ENCODE results near the gene FBXO30. TPM values are rescaled to one million over a fixed set of nuclear protein-coding genes. Genes with fewer than 3 reads are reported as not detected.

The FBXO30 gene
- total RNA-seq, 1 donor from 2014 or later = 6.3 TPM

DNA sequence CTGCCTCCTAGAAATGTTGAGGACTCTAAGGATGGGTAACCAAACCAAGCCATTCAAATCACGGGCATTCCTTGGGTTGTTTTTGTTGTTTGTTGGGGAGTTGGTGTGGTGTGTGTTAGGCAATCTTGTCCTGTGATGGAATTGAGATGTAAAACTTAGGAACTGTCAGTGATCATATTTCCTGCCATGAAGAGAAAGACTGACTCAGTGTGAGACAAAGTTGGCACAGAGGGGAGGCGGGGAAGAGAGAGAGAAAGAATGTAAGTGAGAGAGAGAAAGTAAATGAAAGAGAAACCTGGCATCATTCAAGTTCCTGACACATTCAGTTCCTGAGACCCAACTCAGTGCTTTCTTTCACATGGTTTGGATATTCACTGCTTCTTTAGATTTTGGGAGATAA is 21.6 kb upstream of the FBXO30 start:
- H3K4me1 Mint-ChIP-seq = peaks cover 7% of the 10 kb centered on the region
- intact Hi-C loops (cut with micrococcal nuclease) = loop anchor here (1.0 kb wide), 1 partner anchor 13 kb away; no protein-coding TSS in a partner anchor
- no peaks in the 10 kb centered on the region for H3K9me3 Mint-ChIP-seq
- H3K27me3 Mint-ChIP-seq = no peaks in the 10 kb centered on the region
- no peak for DNase-seq
- H3K4me3 Mint-ChIP-seq = no peak overlapping the region
- H3K27ac Mint-ChIP-seq = no peak overlapping the region
- no peaks in the 10 kb centered on the region for H3K36me3 Mint-ChIP-seq (ENCODE audit: low read depth)

DNA sequence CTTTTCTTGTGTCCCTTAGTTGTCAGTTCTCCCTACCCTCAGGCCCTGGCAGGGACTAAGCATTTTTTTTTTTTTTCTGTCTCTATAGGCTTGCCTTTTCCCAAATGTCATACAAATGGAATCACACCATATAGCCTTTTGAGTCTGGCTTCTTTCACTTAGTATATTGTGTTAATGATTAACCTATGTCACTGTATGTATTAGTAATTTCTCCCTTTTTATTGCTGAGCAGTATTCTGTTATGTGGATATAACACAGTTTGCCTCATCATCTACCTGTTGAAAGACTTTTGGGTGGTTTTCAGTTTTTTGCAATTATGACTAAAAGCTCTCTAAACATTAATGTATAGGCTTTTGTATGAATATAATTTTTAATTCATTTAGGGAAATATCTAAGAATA is 16.0 kb upstream of the FBXO30 start:
- no peak for DNase-seq
- no peak overlapping the region for H3K4me3 Mint-ChIP-seq
- peaks cover 3% of the 10 kb centered on the region for H3K27me3 Mint-ChIP-seq
- no peak overlapping the region for H3K27ac Mint-ChIP-seq
- intact Hi-C loops (cut with micrococcal nuclease) = no loop called here
- H3K4me1 Mint-ChIP-seq = peaks cover 4% of the 10 kb centered on the region
- no peaks in the 10 kb centered on the region for H3K36me3 Mint-ChIP-seq (ENCODE audit: low read depth)
- peaks cover 9% of the 10 kb centered on the region for H3K9me3 Mint-ChIP-seq

DNA sequence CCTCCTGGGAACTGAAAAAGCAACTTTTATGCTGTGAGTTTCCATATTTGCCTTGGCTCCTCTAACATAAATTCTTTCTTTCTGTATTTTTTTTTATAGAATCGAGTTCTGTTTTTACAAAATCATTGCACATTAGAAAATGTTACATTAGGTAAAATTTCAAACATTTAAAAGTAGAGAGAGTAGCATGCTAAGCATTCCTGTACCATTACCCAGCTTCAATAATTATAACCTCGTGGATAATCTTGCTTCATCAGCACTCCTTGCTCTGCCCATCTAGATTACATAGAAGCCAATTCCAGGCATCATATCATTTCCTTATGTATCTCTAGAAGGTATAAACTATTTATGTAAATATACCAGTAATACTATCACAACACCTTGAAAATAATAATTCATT is 15.4 kb upstream of the FBXO30 start:
- Mint-ChIP-seq H3K9me3 (peaks cover 9% of the 10 kb centered on the region), H3K4me1 (peaks cover 4% of the 10 kb centered on the region), H3K4me3 (no peak overlapping the region), H3K27me3 (peaks cover 3% of the 10 kb centered on the region), H3K36me3 (ENCODE audit: low read depth) (peaks cover 3% of the 10 kb centered on the region), H3K27ac (no peak overlapping the region)
- DNase-seq = no peak
- intact Hi-C loops (cut with micrococcal nuclease) = loop anchor here (5.0 kb wide), 1 partner anchor 37 kb away; no protein-coding TSS in a partner anchor

DNA sequence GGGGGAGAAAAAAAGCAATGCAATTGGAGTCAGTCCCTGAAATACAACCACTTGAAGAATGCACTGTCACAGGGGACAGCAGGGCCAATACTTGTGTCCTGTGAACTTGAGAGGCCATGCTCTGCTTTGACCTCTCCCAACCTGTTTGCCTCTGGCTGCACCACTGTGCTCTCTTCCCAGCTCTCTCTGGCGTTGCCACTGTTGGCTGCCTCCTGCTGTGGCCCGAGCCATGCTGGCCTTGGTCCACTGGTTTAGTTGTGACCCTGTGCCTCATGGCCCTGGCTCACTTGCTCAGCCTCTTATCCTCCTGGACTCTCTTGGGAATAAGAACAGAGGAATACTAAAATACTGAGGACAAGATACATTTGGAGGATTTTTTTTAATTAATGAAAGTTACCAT is 14.5 kb upstream of the FBXO30 start:
- H3K4me1 Mint-ChIP-seq = peaks cover 4% of the 10 kb centered on the region

DNA sequence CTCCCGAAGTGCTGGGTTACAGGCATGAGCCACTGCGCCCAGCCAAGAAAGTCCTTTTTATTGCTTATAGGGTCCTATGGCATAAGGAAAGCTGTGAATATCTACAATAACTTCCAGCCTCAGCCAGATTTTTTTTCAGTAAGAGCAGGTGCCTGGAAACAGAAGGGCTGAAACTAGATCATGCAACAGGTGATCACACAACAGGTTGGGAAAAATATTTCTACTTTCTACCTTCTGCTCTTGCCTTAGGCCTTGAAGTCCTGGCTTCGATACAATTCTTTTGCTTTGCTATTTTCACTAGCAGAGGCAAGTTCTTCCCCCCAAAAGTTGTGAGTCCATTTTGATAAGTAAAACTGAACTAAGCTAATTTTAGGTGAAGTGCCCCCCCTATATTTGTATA is 9.7 kb upstream of the FBXO30 start:
- H3K27ac Mint-ChIP-seq = no peak overlapping the region
- peaks cover 3% of the 10 kb centered on the region for H3K27me3 Mint-ChIP-seq
- intact Hi-C loops (cut with micrococcal nuclease) = loop anchor here (5.0 kb wide), 2 partner anchors 1222 to 1472 kb away; no protein-coding TSS in a partner anchor
- DNase-seq = no peak
- no peak overlapping the region for H3K4me3 Mint-ChIP-seq
- H3K9me3 Mint-ChIP-seq = peaks cover 9% of the 10 kb centered on the region
- H3K36me3 Mint-ChIP-seq (ENCODE audit: low read depth) = peaks cover 3% of the 10 kb centered on the region
- H3K4me1 Mint-ChIP-seq = peaks cover 31% of the 10 kb centered on the region

More for the DNA sequence above, 14.5 kb upstream of the FBXO30 start:
- H3K27ac Mint-ChIP-seq = no peak overlapping the region
- H3K27me3 Mint-ChIP-seq = peaks cover 3% of the 10 kb centered on the region
- peaks cover 9% of the 10 kb centered on the region for H3K9me3 Mint-ChIP-seq
- peaks cover 3% of the 10 kb centered on the region for H3K36me3 Mint-ChIP-seq (ENCODE audit: low read depth)
- H3K4me3 Mint-ChIP-seq = no peak overlapping the region
- intact Hi-C loops (cut with micrococcal nuclease) = loop anchor here (5.0 kb wide), 1 partner anchor 38 kb away; no protein-coding TSS in a partner anchor
- DNase-seq = no peak

DNA sequence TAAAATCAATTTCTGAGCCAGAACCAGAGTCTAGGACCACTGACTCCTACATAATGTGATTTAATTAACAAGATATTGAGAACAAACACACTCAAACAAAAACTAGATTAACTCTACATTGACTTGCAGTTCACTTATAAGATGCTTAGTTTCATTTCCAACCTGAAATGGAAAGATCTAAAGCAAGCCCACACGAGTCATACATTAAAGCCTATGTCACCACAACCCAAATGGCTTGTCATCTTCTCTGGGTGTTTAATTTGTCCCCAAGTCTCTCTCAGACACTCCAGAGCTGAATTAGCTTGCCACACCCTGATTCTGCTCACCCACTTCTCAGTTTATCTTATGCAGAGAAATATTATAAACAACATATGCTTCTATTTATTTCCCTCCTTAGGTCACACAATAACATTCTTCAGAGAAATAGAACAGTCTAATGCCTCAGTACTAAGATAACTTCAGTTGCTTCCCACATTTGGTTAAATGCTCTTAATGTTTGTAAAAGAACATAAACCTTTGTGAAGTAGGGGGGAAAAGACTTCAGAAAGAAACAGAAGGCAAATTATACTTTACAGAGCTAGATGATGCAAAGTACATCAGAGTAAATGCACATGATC is 8.8 kb upstream of the FBXO30 start:
- Mint-ChIP-seq H3K4me1 (peaks cover 35% of the 10 kb centered on the region), H3K27ac (no peak overlapping the region), H3K27me3 (peaks cover 3% of the 10 kb centered on the region), H3K9me3 (peaks cover 9% of the 10 kb centered on the region), H3K4me3 (no peak overlapping the region), H3K36me3 (ENCODE audit: low read depth) (peaks cover 3% of the 10 kb centered on the region)
- intact Hi-C loops (cut with micrococcal nuclease) = loop anchor here (1.0 to 5.0 kb wide), 3 partner anchors 13 to 1471 kb away; no protein-coding TSS in a partner anchor
- DNase-seq = no peak

DNA sequence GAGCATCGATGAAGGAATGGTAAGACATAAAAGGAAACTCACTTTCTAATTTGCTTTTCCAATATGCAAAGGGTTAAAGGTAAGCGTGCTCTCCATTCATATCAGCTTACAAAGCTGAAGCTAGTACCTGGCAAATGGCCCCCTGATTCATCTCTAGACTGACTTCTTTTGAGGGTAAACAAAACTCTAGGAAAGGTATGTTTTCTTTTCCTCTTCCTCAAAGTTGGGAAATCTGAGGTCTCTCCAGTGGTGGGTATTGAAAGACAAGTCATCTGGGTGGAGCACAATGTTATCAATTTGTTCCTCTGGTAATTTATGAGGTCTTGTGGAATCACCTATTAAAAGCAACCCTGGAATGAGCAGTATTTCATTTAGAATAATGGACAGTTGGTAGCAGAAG is 7.9 kb upstream of the FBXO30 start:
- peaks cover 8% of the 10 kb centered on the region for H3K9me3 Mint-ChIP-seq
- H3K27ac Mint-ChIP-seq = no peak overlapping the region
- peaks cover 3% of the 10 kb centered on the region for H3K36me3 Mint-ChIP-seq (ENCODE audit: low read depth)
- H3K4me1 Mint-ChIP-seq = peaks cover 35% of the 10 kb centered on the region
- no peak overlapping the region for H3K4me3 Mint-ChIP-seq
- no peak for DNase-seq
- intact Hi-C loops (cut with micrococcal nuclease) = loop anchor here (5.0 kb wide), 2 partner anchors 1220 to 1470 kb away; no protein-coding TSS in a partner anchor
- peaks cover 3% of the 10 kb centered on the region for H3K27me3 Mint-ChIP-seq

DNA sequence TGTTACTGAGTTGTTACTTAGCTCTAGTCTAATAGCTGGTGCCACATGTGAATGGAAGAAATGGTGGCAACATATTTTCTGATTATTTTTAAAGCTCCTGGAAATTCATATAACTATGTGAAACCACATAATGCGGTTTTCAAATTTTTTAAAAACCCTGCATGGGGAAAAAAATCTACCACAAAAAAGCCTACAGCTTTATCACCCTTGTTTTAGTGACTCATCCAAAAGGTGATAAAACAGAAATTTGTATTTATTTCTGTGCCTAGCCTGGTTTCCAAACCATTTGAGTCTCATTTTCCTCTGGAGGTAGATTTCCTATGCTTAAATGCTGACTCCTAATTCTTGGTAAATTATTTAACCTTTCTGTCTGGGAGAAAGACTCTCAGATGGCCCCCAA is 5.4 kb upstream of the FBXO30 start:
- peak overlapping the region; percentile 77 for H3K27ac Mint-ChIP-seq
- intact Hi-C loops (cut with micrococcal nuclease) = loop anchor here (5.0 to 10.0 kb wide), 4 partner anchors 1218 to 1468 kb away; partner anchors contain the start of gene STXBP5
- H3K4me3 Mint-ChIP-seq = peak overlapping the region; percentile 34
- no peaks in the 10 kb centered on the region for H3K9me3 Mint-ChIP-seq
- H3K4me1 Mint-ChIP-seq = peaks cover 44% of the 10 kb centered on the region
- peaks cover 4% of the 10 kb centered on the region for H3K36me3 Mint-ChIP-seq (ENCODE audit: low read depth)
- H3K27me3 Mint-ChIP-seq = no peaks in the 10 kb centered on the region
- DNase-seq = no peak

DNA sequence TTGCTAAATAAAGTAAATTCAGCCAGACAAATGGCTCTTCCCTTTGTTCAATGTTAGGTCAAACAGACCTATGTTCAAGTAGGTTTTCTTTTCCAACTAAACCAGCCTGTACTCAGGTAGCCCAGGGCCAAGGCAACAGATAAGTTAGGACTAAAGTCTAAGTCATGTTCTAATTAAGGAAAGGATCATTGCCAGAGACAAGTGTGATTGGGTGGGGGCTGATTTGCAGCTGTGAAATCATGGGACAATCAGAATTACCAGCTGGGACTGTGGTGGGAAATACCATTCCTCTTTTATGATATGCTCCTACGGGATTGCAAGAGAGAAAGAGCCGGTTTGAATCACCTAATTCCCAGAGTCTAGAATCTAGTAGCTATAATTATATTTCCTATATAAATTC is 4.2 kb upstream of the FBXO30 start:
- Mint-ChIP-seq H3K4me1 (peaks cover 43% of the 10 kb centered on the region), H3K9me3 (no peaks in the 10 kb centered on the region), H3K36me3 (ENCODE audit: low read depth) (peaks cover 4% of the 10 kb centered on the region), H3K27ac (no peak overlapping the region), H3K4me3 (no peak overlapping the region), H3K27me3 (no peaks in the 10 kb centered on the region)
- intact Hi-C loops (cut with micrococcal nuclease) = loop anchor here (10.0 kb wide), 2 partner anchors 1234 to 1386 kb away; partner anchors contain the start of gene STXBP5
- DNase-seq = no peak

DNA sequence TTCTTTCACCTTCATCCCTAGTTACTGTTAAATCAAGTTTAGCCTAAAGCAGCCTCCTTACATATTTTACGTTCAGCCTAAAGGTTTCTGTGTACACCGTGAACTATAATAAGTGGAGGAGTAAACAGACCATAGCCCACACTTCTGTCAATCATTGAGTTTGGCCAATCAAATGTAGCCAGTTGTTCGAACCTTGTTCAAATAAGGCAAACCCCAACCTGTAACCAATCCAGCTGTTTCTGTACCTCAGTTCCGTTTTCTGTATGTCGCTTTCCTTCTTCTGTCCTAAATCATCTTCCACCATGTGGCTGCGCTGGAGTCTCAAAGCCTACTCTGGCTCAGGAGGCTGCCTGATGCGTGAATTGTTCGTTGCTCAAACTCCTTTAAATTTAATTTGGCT is 1.8 kb upstream of the FBXO30 start:
- DNase-seq = peak; percentile 49
- no peaks in the 10 kb centered on the region for H3K27me3 Mint-ChIP-seq
- peaks cover 4% of the 10 kb centered on the region for H3K36me3 Mint-ChIP-seq (ENCODE audit: low read depth)
- intact Hi-C loops (cut with micrococcal nuclease) = loop anchor here (10.0 kb wide), 2 partner anchors 1232 to 1388 kb away; partner anchors contain the start of gene STXBP5
- peaks cover 41% of the 10 kb centered on the region for H3K4me1 Mint-ChIP-seq
- H3K27ac Mint-ChIP-seq = no peak overlapping the region
- H3K9me3 Mint-ChIP-seq = no peaks in the 10 kb centered on the region
- H3K4me3 Mint-ChIP-seq = peak overlapping the region; percentile 90

DNA sequence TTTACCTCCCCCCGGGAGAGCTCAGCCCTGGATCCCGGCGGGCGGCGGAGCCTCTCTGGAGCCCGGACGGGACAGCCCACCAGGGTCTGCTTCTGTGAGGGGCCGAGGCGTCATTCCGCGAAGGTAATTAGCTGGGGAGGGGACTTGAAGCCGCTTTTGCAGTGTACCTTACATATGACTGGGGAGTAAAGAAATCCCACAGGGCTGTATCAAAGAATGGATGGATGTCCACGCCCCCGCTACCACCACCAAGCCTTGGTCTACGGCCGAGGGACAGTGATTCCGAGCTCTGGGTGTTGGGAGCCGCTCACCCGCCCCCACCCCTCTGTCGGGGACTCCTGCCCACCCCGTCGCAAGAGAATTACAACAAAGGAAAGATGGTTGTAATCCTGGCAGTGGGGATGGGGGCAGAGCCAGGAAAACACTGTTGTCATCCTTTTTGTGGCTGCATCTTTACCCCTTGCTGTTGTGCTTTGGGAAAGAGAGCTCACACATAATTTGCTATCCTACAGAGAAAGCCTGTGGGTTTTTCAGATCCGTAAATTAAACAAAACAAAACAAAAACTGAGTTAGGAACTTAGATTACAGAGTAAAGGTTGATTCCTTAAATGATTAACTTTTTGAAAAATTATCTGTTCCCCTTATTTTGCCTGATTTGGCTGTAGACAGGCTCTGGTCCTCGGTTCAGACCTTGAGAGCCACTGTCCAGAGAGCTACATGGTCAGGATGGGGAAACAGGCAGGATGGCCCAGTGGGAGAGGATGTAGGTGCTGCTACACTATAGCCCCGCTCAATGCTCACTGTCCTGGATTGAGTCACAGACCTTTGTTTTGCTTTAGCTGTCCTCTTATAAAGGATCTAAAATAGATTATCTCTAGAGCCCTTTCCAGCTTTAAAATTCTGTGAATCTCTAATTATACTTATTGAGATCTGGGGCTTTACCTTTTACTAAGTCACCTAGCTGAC is 997 bp upstream of the FBXO30 start:
- Mint-ChIP-seq H3K27me3 (no peaks in the 10 kb centered on the region), H3K36me3 (ENCODE audit: low read depth) (peaks cover 5% of the 10 kb centered on the region), H3K4me3 (peak overlapping the region; percentile 90), H3K27ac (peak overlapping the region; percentile 90), H3K4me1 (peaks cover 38% of the 10 kb centered on the region), H3K9me3 (no peaks in the 10 kb centered on the region)
- intact Hi-C loops (cut with micrococcal nuclease) = loop anchor here (1.0 to 10.0 kb wide), 3 partner anchors 80 to 1389 kb away; partner anchors contain the start of genes EPM2A and STXBP5
- DNase-seq = peak; percentile 58

DNA sequence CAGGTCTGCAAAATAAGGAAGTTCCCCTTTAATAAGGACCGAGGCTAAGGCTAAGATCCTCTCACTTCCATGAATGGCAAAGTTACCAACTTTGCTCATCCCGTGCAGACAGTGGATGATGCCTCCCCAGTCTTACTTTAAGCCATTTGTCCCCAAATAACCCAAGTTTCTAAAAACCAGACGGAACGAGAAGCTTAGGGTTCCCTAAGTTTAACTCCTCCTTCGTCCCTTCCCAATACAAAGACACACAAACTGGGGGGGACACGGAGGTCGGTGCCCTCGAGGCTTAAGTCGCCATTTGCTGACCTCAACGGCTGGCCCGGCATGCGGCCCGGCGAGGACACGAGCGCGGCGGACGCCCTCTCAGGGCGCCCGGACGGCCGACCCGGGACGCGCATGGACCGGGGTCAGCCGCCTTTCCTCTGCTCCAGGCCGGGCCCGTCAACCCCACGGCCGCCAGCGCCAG is 527 bp downstream of the FBXO30 start:
- Mint-ChIP-seq H3K9me3 (no peaks in the 10 kb centered on the region), H3K27me3 (no peaks in the 10 kb centered on the region), H3K4me3 (peak overlapping the region; percentile 87), H3K36me3 (ENCODE audit: low read depth) (peaks cover 5% of the 10 kb centered on the region), H3K4me1 (peaks cover 32% of the 10 kb centered on the region), H3K27ac (peak overlapping the region; percentile 64)
- intact Hi-C loops (cut with micrococcal nuclease) = loop anchor here (1.0 to 10.0 kb wide), 3 partner anchors 150 to 1391 kb away; partner anchors contain the start of genes SHPRH and STXBP5
- no peak for DNase-seq

DNA sequence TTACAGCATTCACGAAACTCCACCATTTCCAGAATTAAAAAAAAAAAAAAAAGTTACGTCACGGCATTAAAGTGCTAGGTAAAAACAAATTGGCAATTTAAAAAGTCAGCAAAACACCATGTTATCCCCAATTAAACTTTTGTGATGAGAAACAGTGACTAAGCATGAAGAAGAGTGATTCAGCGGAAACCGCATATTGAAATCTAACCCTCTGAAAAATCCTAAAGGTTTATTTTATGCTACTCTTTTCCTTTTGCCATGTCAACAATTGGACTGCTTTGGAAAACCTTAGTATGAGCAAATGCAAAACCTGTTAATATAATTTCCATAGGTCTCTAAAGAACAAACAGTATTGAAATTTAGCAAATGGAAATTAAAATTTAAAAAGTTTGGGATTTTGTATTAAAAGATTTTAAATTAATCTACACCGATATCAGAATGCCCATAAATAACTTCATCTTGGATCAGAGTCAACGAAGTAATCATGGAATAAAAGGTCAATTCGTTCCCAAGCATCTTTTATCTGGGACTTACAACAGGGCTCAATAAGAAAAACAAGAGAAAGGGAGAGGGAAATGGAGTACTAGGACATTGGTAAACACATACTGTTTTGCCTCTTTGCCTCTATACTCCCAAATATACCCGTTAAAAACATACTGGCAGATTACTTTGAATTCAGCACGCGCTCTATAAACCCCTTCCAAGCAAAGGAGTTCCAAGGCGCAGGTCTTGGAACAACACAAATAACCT is 1.1 kb downstream of the FBXO30 start:
- H3K27ac Mint-ChIP-seq = peak overlapping the region; percentile 64
- H3K4me3 Mint-ChIP-seq = peak overlapping the region; percentile 87
- H3K4me1 Mint-ChIP-seq = peaks cover 29% of the 10 kb centered on the region
- intact Hi-C loops (cut with micrococcal nuclease) = loop anchor here (1.0 to 10.0 kb wide), 3 partner anchors 151 to 1391 kb away; partner anchors contain the start of genes SHPRH and STXBP5
- no peaks in the 10 kb centered on the region for H3K27me3 Mint-ChIP-seq
- peaks cover 5% of the 10 kb centered on the region for H3K36me3 Mint-ChIP-seq (ENCODE audit: low read depth)
- DNase-seq = no peak
- H3K9me3 Mint-ChIP-seq = no peaks in the 10 kb centered on the region
